HEK293 (cell line): ENCODE measurements around the gene DCAF7.

Experiments
- CTCF ChIP-seq: fragments of 450-650 bp; formaldehyde crosslinking; IDR thresholded peaks from 2 replicates; pipeline ENCODE4 v1.5.1; 2016; ENCODE audit warnings: missing biosample characterization, missing genetic modification characterization
- INSM2 ChIP-seq: fragments of 450-650 bp; formaldehyde crosslinking; IDR thresholded peaks from 2 replicates; pipeline ENCODE4 v1.5.1; 2016; ENCODE audit warnings: missing biosample characterization, missing genetic modification characterization
- PRDM10 ChIP-seq: fragments of 450-650 bp; formaldehyde crosslinking; IDR thresholded peaks from 2 replicates; pipeline ENCODE4 v1.5.1; 2016; ENCODE audit warnings: missing biosample characterization, missing genetic modification characterization
- ZBTB8A ChIP-seq: fragments of 450-650 bp; formaldehyde crosslinking; IDR thresholded peaks from 2 replicates; pipeline ENCODE4 v1.5.1; 2016; ENCODE audit warnings: missing biosample characterization, missing genetic modification characterization
- ZFP3 ChIP-seq: fragments of 450-650 bp; formaldehyde crosslinking; IDR thresholded peaks from 2 replicates; pipeline ENCODE4 v1.5.1; 2016; ENCODE audit warnings: low read depth, missing biosample characterization, missing genetic modification characterization
- ZNF140 ChIP-seq: fragments of 450-650 bp; formaldehyde crosslinking; IDR thresholded peaks from 2 replicates; pipeline ENCODE4 v1.5.1; 2016; ENCODE audit warnings: missing biosample characterization, missing genetic modification characterization
- ZNF426 ChIP-seq: fragments of 450-650 bp; formaldehyde crosslinking; IDR thresholded peaks from 2 replicates; pipeline ENCODE4 v1.5.1; 2017; ENCODE audit warnings: missing biosample characterization, missing genetic modification characterization, mild to moderate bottlenecking, inconsistent platforms, moderate library complexity
- ZSCAN18 ChIP-seq: fragments of 450-650 bp; formaldehyde crosslinking; IDR thresholded peaks from 2 replicates; pipeline ENCODE4 v1.5.1; 2016; ENCODE audit warnings: missing biosample characterization, missing genetic modification characterization

GRCh38 chr17:63613663-63614062, 63.4 kb downstream of the DCAF7 start:
- TF ChIP-seq ZBTB8A (tag by site-specific recombination) (no peak), ZFP3 (tag by site-specific recombination) (no peak), PRDM10 (tag by site-specific recombination) (no peak), INSM2 (tag by site-specific recombination) (no peak), ZNF426 (tag by site-specific recombination) (no peak), CTCF (tag by site-specific recombination) (no peak), ZNF140 (no peak), ZSCAN18 (tag by site-specific recombination) (no peak)
